Activated CD4-positive, alpha-beta T cell treated with anti-CD3 and anti-CD28 coated beads for 1 hour (primary cell): ENCODE measurements around the gene GCM1.

Experiments used
- DNase-seq: peaks from one replicate; pipeline ENCODE4 v3.0.0-alpha.2; 2020

GCM1 gene

GRCh38 chr6:53103993-53104675 is 44.5 kb downstream of the GCM1 start:
- DNase-seq: no peak

GRCh38 chr6:53101006-53101405 is 47.6 kb downstream of the GCM1 start:
- DNase-seq: no peak

- DNase-seq: no peak
Measured at GRCh38 chr6:53100561-53100960, 48.1 kb downstream of the GCM1 start.

- DNase-seq: no peak
Measured at GRCh38 chr6:53095716-53096115, 52.9 kb downstream of the GCM1 start.

- no peak for DNase-seq
Measured at GRCh38 chr6:53095270-53095669, 53.4 kb downstream of the GCM1 start.

GRCh38 chr6:53090576-53090975 is 58.1 kb downstream of the GCM1 start:
- DNase-seq: no peak

- no peak for DNase-seq
Measured at GRCh38 chr6:53089948-53090347, 58.7 kb downstream of the GCM1 start.

GRCh38 chr6:53086302-53086701 is 62.3 kb downstream of the GCM1 start:
- no peak for DNase-seq

GRCh38 chr6:53080813-53081212 is 67.8 kb downstream of the GCM1 start:
- DNase-seq: no peak
